ENCODE results near the gene RASL11A. TPM values are rescaled to one million over a fixed set of nuclear protein-coding genes. Genes with fewer than 3 reads are reported as not detected.

The RASL11A gene
- total RNA-seq, 4 donors from 2014 or later: 18.9 to 36.1 (median 28.6) TPM

DNA sequence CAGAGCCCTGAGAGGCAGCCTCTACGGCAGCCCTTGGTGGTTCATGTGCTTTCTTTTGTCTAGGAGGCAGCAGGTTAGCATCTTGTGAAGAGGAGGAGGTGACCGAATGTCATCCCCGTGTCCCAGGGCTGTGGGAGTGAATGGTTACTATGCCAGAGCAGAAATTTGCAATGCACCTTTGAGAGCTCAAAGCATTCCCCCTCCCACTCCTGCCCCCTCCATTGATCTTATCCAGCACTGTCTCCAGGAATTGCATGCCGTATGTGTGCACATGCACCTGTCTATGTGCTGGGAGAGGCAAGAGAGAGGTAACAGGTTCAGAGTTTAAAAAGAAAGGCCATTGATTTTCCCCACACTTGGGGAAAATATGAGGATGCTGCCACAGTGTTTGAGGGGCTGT is 10.2 kb downstream of the RASL11A start:
- intact Hi-C loops (cut with DNase I; ENCODE audit: low total_unique reads): no loop called here
- no peak for DNase-seq
- TF ChIP-seq POLR2A (IDR thresholded peaks at IDR 0.05): no peak
- TF ChIP-seq, protein P1, sequence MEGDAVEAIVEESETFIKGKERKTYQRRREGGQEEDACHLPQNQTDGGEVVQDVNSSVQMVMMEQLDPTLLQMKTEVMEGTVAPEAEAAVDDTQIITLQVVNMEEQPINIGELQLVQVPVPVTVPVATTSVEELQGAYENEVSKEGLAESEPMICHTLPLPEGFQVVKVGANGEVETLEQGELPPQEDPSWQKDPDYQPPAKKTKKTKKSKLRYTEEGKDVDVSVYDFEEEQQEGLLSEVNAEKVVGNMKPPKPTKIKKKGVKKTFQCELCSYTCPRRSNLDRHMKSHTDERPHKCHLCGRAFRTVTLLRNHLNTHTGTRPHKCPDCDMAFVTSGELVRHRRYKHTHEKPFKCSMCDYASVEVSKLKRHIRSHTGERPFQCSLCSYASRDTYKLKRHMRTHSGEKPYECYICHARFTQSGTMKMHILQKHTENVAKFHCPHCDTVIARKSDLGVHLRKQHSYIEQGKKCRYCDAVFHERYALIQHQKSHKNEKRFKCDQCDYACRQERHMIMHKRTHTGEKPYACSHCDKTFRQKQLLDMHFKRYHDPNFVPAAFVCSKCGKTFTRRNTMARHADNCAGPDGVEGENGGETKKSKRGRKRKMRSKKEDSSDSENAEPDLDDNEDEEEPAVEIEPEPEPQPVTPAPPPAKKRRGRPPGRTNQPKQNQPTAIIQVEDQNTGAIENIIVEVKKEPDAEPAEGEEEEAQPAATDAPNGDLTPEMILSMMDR (IDR thresholded peaks at IDR 0.05): no peak

DNA sequence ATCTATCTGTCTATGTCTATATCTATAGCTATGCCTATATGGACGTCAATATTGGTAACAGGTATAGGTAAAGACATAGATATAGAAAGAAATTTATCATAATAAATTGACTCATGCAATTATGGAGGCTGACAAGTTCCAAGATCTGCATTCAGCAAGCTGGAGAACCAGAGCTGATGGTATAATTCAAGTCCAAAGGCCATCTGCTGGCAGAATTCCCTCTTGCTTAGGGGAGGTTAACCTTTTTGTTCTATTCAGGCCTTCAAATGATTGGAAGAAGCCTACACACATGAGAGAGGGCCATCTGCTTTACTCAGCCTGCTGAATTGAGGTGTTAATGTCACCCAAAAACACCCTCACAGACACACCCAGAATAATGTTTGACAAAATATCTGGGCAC is 10.8 kb downstream of the RASL11A start:
- no peaks in the 10 kb centered on the region for H3K9me3 ChIP-seq
- H3K27me3 ChIP-seq: no peaks in the 10 kb centered on the region
- no peak overlapping the region for H3K4me3 ChIP-seq
- DNase-seq: no peak
- no peaks in the 10 kb centered on the region for H3K4me1 ChIP-seq
- H3K27ac ChIP-seq: no peak overlapping the region
- intact Hi-C loops (cut with DNase I; ENCODE audit: low total_unique reads): no loop called here
- no peaks in the 10 kb centered on the region for H3K36me3 ChIP-seq
- no peak for TF ChIP-seq POLR2A (IDR thresholded peaks at IDR 0.05)
- TF ChIP-seq, protein P1 (IDR thresholded peaks at IDR 0.05): no peak

More for the DNA sequence above, 10.2 kb downstream of the RASL11A start:
- H3K4me3 ChIP-seq: no peak overlapping the region
- H3K9me3 ChIP-seq: no peaks in the 10 kb centered on the region
- H3K36me3 ChIP-seq: no peaks in the 10 kb centered on the region
- no peaks in the 10 kb centered on the region for H3K27me3 ChIP-seq
- no peaks in the 10 kb centered on the region for H3K4me1 ChIP-seq
- no peak overlapping the region for H3K27ac ChIP-seq

DNA sequence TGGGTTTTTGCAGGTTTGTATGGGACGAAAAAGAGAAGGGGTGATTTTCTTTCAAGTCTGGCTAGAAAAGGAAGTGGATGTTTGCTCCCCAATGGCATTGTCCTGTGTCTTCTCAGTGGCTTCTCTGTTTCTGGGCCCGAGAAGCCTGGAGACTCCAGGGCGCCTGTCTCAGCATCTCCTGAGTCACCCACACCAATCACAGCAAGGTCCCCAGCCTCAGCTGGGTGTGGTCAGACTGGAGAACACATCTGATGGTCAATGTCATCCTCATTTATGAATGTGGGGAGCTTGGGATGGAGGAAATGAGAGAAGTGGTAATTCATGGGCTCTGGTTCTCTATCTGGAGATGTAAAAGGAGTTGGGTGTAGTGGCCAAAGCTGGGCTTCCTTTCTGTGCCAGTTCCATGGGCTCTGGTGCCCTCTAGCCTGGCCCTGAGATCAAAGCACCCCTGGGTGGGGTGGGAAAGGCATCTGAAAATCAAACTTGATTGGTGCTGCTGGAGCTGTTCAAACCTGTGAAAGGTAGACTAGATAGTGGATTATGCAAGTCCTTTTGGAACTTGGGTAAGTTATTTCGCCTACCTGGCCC is 13.4 kb downstream of the RASL11A start:
- intact Hi-C loops (cut with DNase I; ENCODE audit: low total_unique reads): no loop called here
- H3K4me3 ChIP-seq: no peak overlapping the region
- H3K36me3 ChIP-seq: no peaks in the 10 kb centered on the region

DNA sequence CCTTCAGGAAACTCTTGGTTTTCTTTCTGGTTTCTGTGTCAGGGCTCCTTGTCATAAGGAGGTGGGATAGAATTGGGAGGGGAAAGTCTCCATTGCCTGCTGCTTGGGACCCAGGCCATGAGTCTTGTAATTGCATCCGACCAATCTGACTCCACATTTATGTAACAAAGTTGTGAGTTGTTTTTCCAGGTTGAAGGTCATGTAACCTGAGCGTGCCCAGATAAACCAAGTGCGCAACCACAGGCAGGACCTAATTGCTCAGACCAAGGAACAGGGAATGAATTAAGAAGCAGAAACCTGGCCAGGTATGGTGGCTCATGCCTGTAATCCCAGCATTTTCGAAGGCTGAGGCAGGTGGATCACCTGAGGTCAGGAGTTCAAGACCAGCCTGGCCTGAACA is 17.8 kb downstream of the RASL11A start:
- TF ChIP-seq POLR2A (IDR thresholded peaks at IDR 0.05): no peak
- TF ChIP-seq, protein P1 (IDR thresholded peaks at IDR 0.05): no peak
- Histone ChIP-seq H3K36me3 (no peaks in the 10 kb centered on the region), H3K9me3 (no peaks in the 10 kb centered on the region), H3K4me3 (no peak overlapping the region), H3K27me3 (no peaks in the 10 kb centered on the region), H3K27ac (no peak overlapping the region), H3K4me1 (no peaks in the 10 kb centered on the region)
- DNase-seq: no peak
- intact Hi-C loops (cut with DNase I; ENCODE audit: low total_unique reads): no loop called here

More for the DNA sequence above, 13.4 kb downstream of the RASL11A start:
- Histone ChIP-seq H3K27me3 (no peaks in the 10 kb centered on the region), H3K27ac (no peak overlapping the region), H3K9me3 (no peaks in the 10 kb centered on the region), H3K4me1 (no peaks in the 10 kb centered on the region)
- no peak for DNase-seq
- TF ChIP-seq, protein P1 (IDR thresholded peaks at IDR 0.05): peak in 1 of 4 experiments; percentile 18
- TF ChIP-seq POLR2A (IDR thresholded peaks at IDR 0.05): no peak

DNA sequence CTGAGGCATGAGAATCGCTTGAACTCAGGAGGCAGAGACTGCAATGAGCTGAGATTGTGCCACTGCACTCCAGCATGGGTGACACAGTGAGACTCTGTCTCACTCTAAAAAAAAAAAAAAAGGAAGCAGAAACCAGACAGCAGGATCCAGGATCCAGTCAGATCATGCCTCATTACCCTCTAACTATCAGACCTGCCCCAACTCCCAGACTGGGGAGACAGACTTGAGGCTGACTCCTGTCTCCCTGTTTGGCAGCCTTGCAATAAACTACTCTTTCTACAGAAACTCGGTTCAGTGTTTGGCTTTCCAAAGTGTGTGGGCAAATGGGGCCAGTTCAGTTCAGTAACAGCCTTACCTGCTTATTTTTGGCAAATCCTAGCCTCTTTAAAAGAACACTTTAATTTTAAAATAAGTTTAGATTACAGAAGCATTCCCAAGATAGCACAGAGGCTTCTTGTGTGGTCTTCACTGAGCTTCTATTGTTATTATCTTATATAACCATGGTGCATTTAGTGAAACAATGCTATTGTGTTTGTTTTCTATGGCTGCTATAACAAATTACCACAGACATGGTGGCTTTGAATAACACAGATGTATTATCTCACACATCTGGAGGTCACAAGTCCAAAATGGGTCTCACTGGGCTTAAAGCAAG is 18.5 kb downstream of the RASL11A start:
- Histone ChIP-seq H3K4me1 (no peaks in the 10 kb centered on the region), H3K27me3 (no peaks in the 10 kb centered on the region), H3K27ac (no peak overlapping the region), H3K36me3 (no peaks in the 10 kb centered on the region), H3K4me3 (no peak overlapping the region), H3K9me3 (no peaks in the 10 kb centered on the region)
- DNase-seq: no peak
- TF ChIP-seq, protein P1 (IDR thresholded peaks at IDR 0.05): no peak
- TF ChIP-seq POLR2A (IDR thresholded peaks at IDR 0.05): no peak
- intact Hi-C loops (cut with DNase I; ENCODE audit: low total_unique reads): no loop called here
